ENCODE data around the gene APLP2.
"Not testable (repeated sequence)": the region's sequence is repeated elsewhere in the genome, so short reads cannot be mapped to it uniquely, and the experiment has no call there.

Gene APLP2

GRCh38 chr11:130062026-130062425 is 7.7 kb upstream of the APLP2 start:
- no peak for FAIRE-seq

GRCh38 chr11:130063451-130063850 is 6.2 kb upstream of the APLP2 start:
- no peak for FAIRE-seq

GRCh38 chr11:130064596-130064995 is 5.1 kb upstream of the APLP2 start:
- no peak for FAIRE-seq

- no peak for FAIRE-seq
Observed at GRCh38 chr11:130066338-130066737, 3.4 kb upstream of the APLP2 start.

GRCh38 chr11:130068546-130068985 is 1.1 kb upstream of the APLP2 start:
- no peak for FAIRE-seq

GRCh38 chr11:130068986-130069658 is 572 bp upstream of the APLP2 start:
- FAIRE-seq = no peak

GRCh38 chr11:130070109-130070845 is 583 bp downstream of the APLP2 start:
- FAIRE-seq = no peak

GRCh38 chr11:130070846-130071200 is 1.1 kb downstream of the APLP2 start:
- no peak for FAIRE-seq

GRCh38 chr11:130071211-130071712 is 1.6 kb downstream of the APLP2 start:
- FAIRE-seq = no peak

- no peak for FAIRE-seq
Observed at GRCh38 chr11:130074736-130075135, 5.0 kb downstream of the APLP2 start.

- FAIRE-seq = no peak
Observed at GRCh38 chr11:130076778-130077481, 7.2 kb downstream of the APLP2 start.

GRCh38 chr11:130077671-130078070 is 8.0 kb downstream of the APLP2 start:
- FAIRE-seq = no peak

- no peak for FAIRE-seq
Observed at GRCh38 chr11:130078080-130078479, 8.4 kb downstream of the APLP2 start.

- FAIRE-seq = no peak
Observed at GRCh38 chr11:130085671-130086290, 16.1 kb downstream of the APLP2 start.

- FAIRE-seq = no peak
Observed at GRCh38 chr11:130086669-130087068, 17.0 kb downstream of the APLP2 start.

GRCh38 chr11:130087294-130087926 is 17.7 kb downstream of the APLP2 start:
- no peak for FAIRE-seq

- no peak for FAIRE-seq
Observed at GRCh38 chr11:130088217-130088616, 18.5 kb downstream of the APLP2 start.

- no peak for FAIRE-seq
Observed at GRCh38 chr11:130088919-130089673, 19.4 kb downstream of the APLP2 start.

GRCh38 chr11:130089674-130090073 is 20.0 kb downstream of the APLP2 start:
- FAIRE-seq = no peak

- FAIRE-seq = not testable (repeated sequence)
Observed at GRCh38 chr11:130090517-130090916, 20.8 kb downstream of the APLP2 start.

GRCh38 chr11:130091169-130091568 is 21.5 kb downstream of the APLP2 start:
- FAIRE-seq = not testable (repeated sequence)

GRCh38 chr11:130092661-130093060 is 23.0 kb downstream of the APLP2 start:
- FAIRE-seq = no peak
